SK-N-SH treated with all-trans-retinoic acid at 6 μM for 48 hours (cell line): ENCODE results near the gene CDC45.

Experiments
- ATAC-seq: fragments of 200-7000 bp; cut with Tn5 transposase; 3 replicates; pipeline ENCODE4 v1.9.1; 2020; ENCODE audit warnings: mild to moderate bottlenecking, moderate library complexity
- ARNTL ChIP-seq: fragments of 450-650 bp; formaldehyde crosslinking; IDR thresholded peaks from 2 replicates; pipeline ENCODE4 v1.5.0; 2020; ENCODE audit warnings: low read depth, mild to moderate bottlenecking, moderate library complexity, borderline replicate concordance
- BACH2 ChIP-seq: fragments of 250-450 bp; sonication (Bioruptor Pico); IDR thresholded peaks from 2 replicates; pipeline ENCODE4 v1.9.0; 2021; ENCODE audit warnings: mild to moderate bottlenecking, borderline replicate concordance
- CSDC2 ChIP-seq: fragments of 250-450 bp; sonication (Bioruptor Pico); IDR thresholded peaks from 2 replicates; pipeline ENCODE4 v1.5.0; 2020; ENCODE audit warnings: mild to moderate bottlenecking, moderate library complexity
- ESRRG ChIP-seq: fragments of 250-450 bp; sonication (Bioruptor Pico); IDR thresholded peaks from 2 replicates; pipeline ENCODE4 v1.6.1; 2021; ENCODE audit warnings: mild to moderate bottlenecking
- GLIS3 ChIP-seq: fragments of 250-450 bp; sonication (Bioruptor Pico); IDR thresholded peaks from 2 replicates; pipeline ENCODE4 v1.5.0; 2020; ENCODE audit warnings: mild to moderate bottlenecking, moderate library complexity
- ISL1 ChIP-seq: fragments of 250-450 bp; sonication (Bioruptor Pico); IDR thresholded peaks from 2 replicates; pipeline ENCODE4 v2.1.2; 2022; ENCODE audit warnings: mild to moderate bottlenecking, moderate library complexity
- OSR1 ChIP-seq: fragments of 250-450 bp; sonication (Bioruptor Pico); IDR thresholded peaks from 2 replicates; pipeline ENCODE4 v1.8.0; 2022; ENCODE audit warnings: moderate library complexity, mild to moderate bottlenecking, inconsistent platforms
- PATZ1 ChIP-seq: fragments of 250-450 bp; sonication (Bioruptor Pico); IDR thresholded peaks from 2 replicates; pipeline ENCODE4 v1.8.0; 2020; ENCODE audit warnings: mild to moderate bottlenecking, moderate library complexity, borderline replicate concordance
- POU6F1 ChIP-seq: fragments of 250-450 bp; sonication (Bioruptor Pico); IDR thresholded peaks from 2 replicates; pipeline ENCODE4 v1.8.0; 2021; ENCODE audit warnings: low read depth, mild to moderate bottlenecking, moderate library complexity, borderline replicate concordance
- PPARA ChIP-seq: fragments of 250-450 bp; sonication (Bioruptor Pico); IDR thresholded peaks from 2 replicates; pipeline ENCODE4 v1.5.0; 2020; ENCODE audit warnings: mild to moderate bottlenecking, borderline replicate concordance
- RARB ChIP-seq: fragments of 250-450 bp; sonication (Bioruptor Pico); IDR thresholded peaks from 2 replicates; pipeline ENCODE4 v1.8.0; 2021; ENCODE audit warnings: mild to moderate bottlenecking, moderate library complexity
- SNAI2 ChIP-seq: fragments of 250-450 bp; sonication (Bioruptor Pico); IDR thresholded peaks from 2 replicates; pipeline ENCODE4 v1.5.0; 2020; ENCODE audit warnings: mild to moderate bottlenecking, moderate library complexity
- TCF4 ChIP-seq: fragments of 250-450 bp; sonication (Bioruptor Pico); IDR thresholded peaks from 2 replicates; pipeline ENCODE4 v1.8.0; 2021; ENCODE audit warnings: mild to moderate bottlenecking, moderate library complexity, borderline replicate concordance
- TOX ChIP-seq: fragments of 250-450 bp; sonication (Bioruptor Pico); IDR thresholded peaks from 2 replicates; pipeline ENCODE4 v1.8.0; 2021; ENCODE audit warnings: mild to moderate bottlenecking, moderate library complexity, borderline replicate concordance
- TSHZ2 ChIP-seq: fragments of 250-450 bp; sonication (Bioruptor Pico); IDR thresholded peaks from 2 replicates; pipeline ENCODE4 v1.5.0; 2020; ENCODE audit warnings: mild to moderate bottlenecking, moderate library complexity
- ZC3H10 ChIP-seq: fragments of 250-450 bp; sonication (Bioruptor Pico); IDR thresholded peaks from 2 replicates; pipeline ENCODE4 v1.5.1; 2021; ENCODE audit warnings: mild to moderate bottlenecking, moderate library complexity
- ZFP3 ChIP-seq: fragments of 250-450 bp; sonication (Bioruptor Pico); IDR thresholded peaks from 2 replicates; pipeline ENCODE4 v1.5.0; 2020; ENCODE audit warnings: mild to moderate bottlenecking, moderate library complexity
- ZFP30 ChIP-seq: fragments of 450-650 bp; formaldehyde crosslinking; IDR thresholded peaks from 2 replicates; pipeline ENCODE4 v1.5.0; 2022; ENCODE audit warnings: mild to moderate bottlenecking, moderate library complexity
- ZNF565 ChIP-seq: fragments of 450-650 bp; formaldehyde crosslinking; conservative IDR thresholded peaks from 2 replicates; pipeline ENCODE4 v1.5.0; 2020; ENCODE audit warnings: low read depth, mild to moderate bottlenecking, moderate library complexity
- ZNF8 ChIP-seq: fragments of 450-650 bp; formaldehyde crosslinking; IDR thresholded peaks from 2 replicates; pipeline ENCODE4 v1.5.0; 2020; ENCODE audit warnings: mild to moderate bottlenecking, moderate library complexity

CDC45 gene

GRCh38 chr22:19537941-19538488, 58.3 kb downstream of the CDC45 start (continued):
- TF ChIP-seq ZC3H10 (CRISPR knock-in tag) (no peak), GLIS3 (no peak), POU6F1 (CRISPR knock-in tag) (no peak), PATZ1 (CRISPR knock-in tag) (no peak), BACH2 (CRISPR knock-in tag) (no peak), TOX (CRISPR knock-in tag) (no peak), RARB (CRISPR knock-in tag) (no peak), OSR1 (CRISPR knock-in tag) (no peak)

- no peak for ATAC-seq
These were observed 60.7 kb downstream of the CDC45 start for GRCh38 chr22:19540394-19540793.

GRCh38 chr22:19543970-19544708, 64.4 kb downstream of the CDC45 start:
- no peak for TF ChIP-seq SNAI2 (CRISPR knock-in tag)
- no peak; the same call in 2 of the 3 replicates for ATAC-seq

More at GRCh38 chr22:19540394-19540793, 60.7 kb downstream of the CDC45 start:
- no peak for TF ChIP-seq ZNF565 (CRISPR knock-in tag)
- no peak for TF ChIP-seq TSHZ2 (CRISPR knock-in tag)
- TF ChIP-seq TOX (CRISPR knock-in tag) = no peak
- no peak for TF ChIP-seq ISL1 (CRISPR knock-in tag)
- TF ChIP-seq ESRRG = no peak
- TF ChIP-seq ZFP30 (CRISPR knock-in tag) = no peak
- TF ChIP-seq ZFP3 = no peak
- TF ChIP-seq TCF4 (CRISPR knock-in tag) = no peak
- TF ChIP-seq ZNF8 (CRISPR knock-in tag) = no peak
- no peak for TF ChIP-seq GLIS3
- TF ChIP-seq CSDC2 (CRISPR knock-in tag) = no peak
- no peak for TF ChIP-seq BACH2 (CRISPR knock-in tag)
- no peak for TF ChIP-seq PPARA
- TF ChIP-seq ARNTL (CRISPR knock-in tag) = no peak
- TF ChIP-seq SNAI2 (CRISPR knock-in tag) = no peak
- TF ChIP-seq PATZ1 (CRISPR knock-in tag) = no peak
- TF ChIP-seq ZC3H10 (CRISPR knock-in tag) = no peak
- TF ChIP-seq, all 23 proteins: peak for 0

GRCh38 chr22:19545935-19546207, 66.2 kb downstream of the CDC45 start:
- no peak for TF ChIP-seq PATZ1 (CRISPR knock-in tag)
- no peak for TF ChIP-seq ARNTL (CRISPR knock-in tag)
- TF ChIP-seq CSDC2 (CRISPR knock-in tag) = no peak
- TF ChIP-seq RARB (CRISPR knock-in tag) = no peak
- TF ChIP-seq TOX (CRISPR knock-in tag) = no peak
- no peak for TF ChIP-seq ZNF8 (CRISPR knock-in tag)
- TF ChIP-seq PPARA = no peak
- TF ChIP-seq GLIS3 = no peak
- TF ChIP-seq TCF4 (CRISPR knock-in tag) = no peak
- no peak for ATAC-seq
